OCI-LY7 (cell line): ENCODE measurements around the gene BRK1. TPM values are rescaled to one million over a fixed set of nuclear protein-coding genes. Genes with fewer than 3 reads are reported as not detected.

Source experiments
- BruUV-seq: library from RNA; stranded (reverse); fragments of 400-500 nt; replicated peaks from 2 replicates; lab custom pipeline; 2021; lab: Mats Ljungman, UMichigan
- CTCF ChIA-PET: fragments of 300-600 bp; sonication (Branson Sonifier 250); formaldehyde crosslinking; loops from one replicate; lab custom pipeline; 2022; ENCODE audit warnings: antibody characterized with exemption; ENCODE audit not compliant: unreplicated experiment; lab: Charles Lee
- POLR2A ChIA-PET: fragments of 300-600 bp; sonication (Branson Sonifier 250); formaldehyde crosslinking; loops from one replicate; lab custom pipeline; 2022; ENCODE audit warnings: antibody characterized with exemption; lab: Charles Lee
- DNase-seq: peaks from one replicate; pipeline ENCODE4 v3.0.0-alpha.2; 2015; ENCODE audit warnings: low spot score
- H2AFZ ChIP-seq: fragments of 200-600 bp; sonication (generic), shearing (Covaris generic); 2 replicates; pipeline ENCODE4 v1.6.1; 2014; ENCODE audit warnings: mild to moderate bottlenecking, antibody characterized with exemption, low read length, moderate library complexity
- H3K27ac ChIP-seq: fragments of 200-600 bp; sonication (generic); 2 replicates; pipeline ENCODE4 v1.5.1; 2014; ENCODE audit warnings: mixed run types, low read depth, mild to moderate bottlenecking, moderate library complexity, low read length, inconsistent platforms; ENCODE audit not compliant: poor library complexity, severe bottlenecking
- H3K36me3 ChIP-seq: fragments of 200-600 bp; sonication (generic); 2 replicates; pipeline ENCODE4 v1.6.1; 2014; ENCODE audit warnings: mild to moderate bottlenecking, antibody characterized with exemption, low read length, moderate library complexity, mixed read lengths; ENCODE audit not compliant: insufficient read depth
- H3K4me1 ChIP-seq: fragments of 200-600 bp; sonication (generic); 2 replicates; pipeline ENCODE4 v1.5.1; 2014; ENCODE audit warnings: mild to moderate bottlenecking, low read length; ENCODE audit not compliant: insufficient read depth, poor library complexity, severe bottlenecking
- H3K4me2 ChIP-seq: fragments of 200-600 bp; sonication (generic); 2 replicates; pipeline ENCODE4 v1.6.1; 2014; ENCODE audit warnings: mild to moderate bottlenecking, low read length
- H3K4me3 ChIP-seq: fragments of 200-600 bp; sonication (generic); 2 replicates; pipeline ENCODE4 v1.5.1; 2014; ENCODE audit warnings: mild to moderate bottlenecking, low read depth, low read length; ENCODE audit not compliant: poor library complexity, severe bottlenecking
- H3K79me2 ChIP-seq: fragments of 200-600 bp; sonication (generic); 2 replicates; pipeline ENCODE4 v1.6.1; 2016; ENCODE audit warnings: low read depth, mild to moderate bottlenecking, low read length, moderate library complexity, mixed read lengths; ENCODE audit not compliant: insufficient read depth
- H3K9me2 ChIP-seq: fragments of 200-600 bp; sonication (generic); 2 replicates; pipeline ENCODE4 v1.6.1; 2016; ENCODE audit warnings: mild to moderate bottlenecking, low read length, mixed read lengths; ENCODE audit not compliant: insufficient read depth
- H3K9me3 ChIP-seq: fragments of 200-600 bp; sonication (generic); 2 replicates; pipeline ENCODE4 v1.6.1; 2014; ENCODE audit warnings: mild to moderate bottlenecking, mixed run types, low read length, mixed read lengths
- H4K20me1 ChIP-seq: fragments of 200-600 bp; sonication (generic); 2 replicates; pipeline ENCODE4 v1.6.1; 2014; ENCODE audit warnings: mild to moderate bottlenecking, antibody characterized with exemption, low read length, moderate library complexity, mixed read lengths; ENCODE audit not compliant: insufficient read depth
- EZH2phosphoT487 ChIP-seq: fragments of 200-600 bp; sonication (generic); IDR thresholded peaks from 2 replicates; pipeline ENCODE4 v1.6.1; 2018; ENCODE audit warnings: low read depth, borderline replicate concordance, mild to moderate bottlenecking, mixed run types, antibody characterized with exemption, low read length, moderate library complexity, mixed read lengths
- intact Hi-C: fragments of 100-400 bp; cut with micrococcal nuclease; formaldehyde crosslinking; loops from one replicate; pipeline ENCODE4 v1.10.0; 2022; ENCODE audit not compliant: unreplicated experiment
- total RNA-seq, 2 experiments: library from RNA; depleted of rRNA in 1 of 2; stranded (reverse); fragments of >200 nt in 1 of 2; shearing (Covaris generic) in 1 of 2; gene quantifications; 2 replicates each; pipeline ENCODE4 v1.2.3, GENCODE V29; 2014 to 2022
- TF ChIP-seq, protein P1 (sequence below): fragments of 200-600 bp; sonication (generic); conservative IDR thresholded peaks from 2 replicates; pipeline ENCODE4 v1.5.1; 2014; ENCODE audit warnings: mild to moderate bottlenecking, antibody characterized with exemption, low read length, moderate library complexity, mixed read lengths

The BRK1 gene
- total RNA-seq, 2 experiments from 2014 or later: 80.4 to 102 TPM

DNA sequence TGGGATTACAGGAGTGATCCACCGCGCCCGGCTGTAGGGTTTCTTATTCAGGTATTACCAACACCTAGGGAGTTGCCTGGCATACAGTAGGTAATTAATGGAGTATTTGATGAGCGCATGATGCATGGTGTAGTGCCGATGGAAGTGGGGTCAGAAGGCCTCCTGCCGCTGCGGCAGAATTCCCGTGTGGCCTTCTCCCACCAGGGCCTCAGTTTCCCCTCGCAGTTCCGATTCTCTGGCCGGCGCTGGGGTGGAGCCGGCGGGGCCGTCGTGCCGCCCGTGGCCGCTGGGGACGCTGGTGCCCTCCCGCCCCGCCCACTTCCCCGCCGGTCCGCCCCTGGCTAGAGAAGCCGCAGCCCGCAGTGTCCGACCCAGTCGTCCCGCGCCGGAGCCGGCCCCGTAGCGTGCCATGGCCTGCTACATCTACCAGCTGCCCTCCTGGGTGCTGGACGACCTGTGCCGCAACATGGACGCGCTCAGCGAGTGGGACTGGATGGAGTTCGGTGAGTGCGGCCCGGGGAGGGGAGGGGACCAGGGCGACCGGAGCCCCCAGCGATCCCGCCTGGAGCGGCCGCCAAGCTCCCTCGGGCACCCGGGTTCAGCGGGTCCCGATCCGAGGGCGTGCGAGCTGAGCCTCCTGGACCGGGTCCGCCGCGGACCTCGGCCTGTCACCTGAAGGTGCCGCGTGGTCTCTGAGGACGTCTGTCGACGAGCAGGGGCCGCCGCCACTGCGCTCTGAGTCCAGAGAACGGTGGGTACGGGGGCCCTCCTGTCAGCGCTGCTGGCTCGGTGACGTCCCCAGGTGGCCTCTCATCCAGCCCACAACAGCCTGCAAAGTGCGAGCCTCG is 49.3 kb downstream of the BRK1 start, which contains the start of gene IRAK2:
TSS of gene IRAK2 (plus strand) at position 374 of the 848 bp plus-strand sequence. CDS start at position 410, 36 bp downstream.
- TF ChIP-seq EZH2phosphoT487: no peak
- TF ChIP-seq, protein P1, sequence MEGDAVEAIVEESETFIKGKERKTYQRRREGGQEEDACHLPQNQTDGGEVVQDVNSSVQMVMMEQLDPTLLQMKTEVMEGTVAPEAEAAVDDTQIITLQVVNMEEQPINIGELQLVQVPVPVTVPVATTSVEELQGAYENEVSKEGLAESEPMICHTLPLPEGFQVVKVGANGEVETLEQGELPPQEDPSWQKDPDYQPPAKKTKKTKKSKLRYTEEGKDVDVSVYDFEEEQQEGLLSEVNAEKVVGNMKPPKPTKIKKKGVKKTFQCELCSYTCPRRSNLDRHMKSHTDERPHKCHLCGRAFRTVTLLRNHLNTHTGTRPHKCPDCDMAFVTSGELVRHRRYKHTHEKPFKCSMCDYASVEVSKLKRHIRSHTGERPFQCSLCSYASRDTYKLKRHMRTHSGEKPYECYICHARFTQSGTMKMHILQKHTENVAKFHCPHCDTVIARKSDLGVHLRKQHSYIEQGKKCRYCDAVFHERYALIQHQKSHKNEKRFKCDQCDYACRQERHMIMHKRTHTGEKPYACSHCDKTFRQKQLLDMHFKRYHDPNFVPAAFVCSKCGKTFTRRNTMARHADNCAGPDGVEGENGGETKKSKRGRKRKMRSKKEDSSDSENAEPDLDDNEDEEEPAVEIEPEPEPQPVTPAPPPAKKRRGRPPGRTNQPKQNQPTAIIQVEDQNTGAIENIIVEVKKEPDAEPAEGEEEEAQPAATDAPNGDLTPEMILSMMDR: peak; percentile 73
- intact Hi-C loops: loop anchor here (1.0 kb wide), 1 partner anchor 61 kb away; no protein-coding TSS in a partner anchor
- Histone ChIP-seq H3K9me2 (no peaks in the 10 kb centered on the region), H3K4me2 (peak within 1 kb of the TSS; percentile 73), H3K9me3 (peaks cover 14% of the 10 kb centered on the region; the same call in 1 of the 2 replicates), H3K4me1 (peaks cover 13% of the 10 kb centered on the region), H3K27ac (no peak within 1 kb of the TSS), H4K20me1 (no peaks in the 10 kb centered on the region), H3K79me2 (no peaks in the 10 kb centered on the region), H2AFZ (peak within 1 kb of the TSS; percentile 78), H3K36me3 (peaks cover 6% of the 10 kb centered on the region), H3K4me3 (peak within 1 kb of the TSS; percentile 70)
- DNase-seq: peak; percentile 68
- POLR2A ChIA-PET: interaction anchor here (0.5 to 0.9 kb wide), 3 partner anchors 11 to 30 kb away, joined by 3 to 5 read pairs (median 4); no protein-coding TSS in a partner anchor
- CTCF ChIA-PET: interaction anchor here (0.7 kb wide), 1 partner anchor 83 kb away, joined by 4 read pairs; the partner anchor contains the start of gene TATDN2
- no TSS peak for BruUV-seq

DNA sequence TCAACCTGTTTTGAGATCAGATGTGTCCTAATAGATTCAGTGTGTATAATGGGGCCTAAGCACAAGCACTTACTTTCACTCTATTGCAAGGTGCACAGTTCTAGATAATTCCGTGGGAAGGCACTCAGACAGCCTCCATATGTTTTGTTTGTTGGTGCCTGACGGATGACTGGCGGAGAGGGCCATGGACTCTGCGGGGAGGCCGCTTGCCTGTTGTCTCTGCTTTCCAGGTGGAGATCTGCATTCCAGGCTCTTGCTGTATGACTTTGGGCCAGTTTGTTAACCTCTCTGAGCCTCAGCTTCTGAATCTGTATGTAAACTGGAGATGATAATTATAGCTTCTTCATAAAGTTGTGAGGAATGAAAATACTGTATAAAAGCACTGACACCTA is 50.7 kb downstream of the BRK1 start:
- no peak for DNase-seq
- Histone ChIP-seq H3K9me2 (no peaks in the 10 kb centered on the region), H3K4me2 (peak overlapping the region; percentile 31; the same call in 1 of the 2 replicates), H4K20me1 (no peaks in the 10 kb centered on the region), H3K27ac (no peak overlapping the region), H2AFZ (no peak overlapping the region), H3K4me3 (no peak overlapping the region), H3K9me3 (peaks cover 14% of the 10 kb centered on the region; the same call in 1 of the 2 replicates), H3K36me3 (peaks cover 6% of the 10 kb centered on the region), H3K4me1 (peaks cover 27% of the 10 kb centered on the region), H3K79me2 (no peaks in the 10 kb centered on the region)
- intact Hi-C loops: no loop called here
- POLR2A ChIA-PET: interaction anchor here (1.0 to 2.5 kb wide), 2 partner anchors 26 to 60 kb away, joined by 3 to 10 read pairs; no protein-coding TSS in a partner anchor
- TF ChIP-seq, protein P1: no peak
- no peak for TF ChIP-seq EZH2phosphoT487
- no TSS peak for BruUV-seq
- CTCF ChIA-PET: interaction anchor here (0.6 kb wide), 1 partner anchor 25 kb away, joined by 4 read pairs; no protein-coding TSS in a partner anchor
